ENCODE data around the gene INTS12.

DNA sequence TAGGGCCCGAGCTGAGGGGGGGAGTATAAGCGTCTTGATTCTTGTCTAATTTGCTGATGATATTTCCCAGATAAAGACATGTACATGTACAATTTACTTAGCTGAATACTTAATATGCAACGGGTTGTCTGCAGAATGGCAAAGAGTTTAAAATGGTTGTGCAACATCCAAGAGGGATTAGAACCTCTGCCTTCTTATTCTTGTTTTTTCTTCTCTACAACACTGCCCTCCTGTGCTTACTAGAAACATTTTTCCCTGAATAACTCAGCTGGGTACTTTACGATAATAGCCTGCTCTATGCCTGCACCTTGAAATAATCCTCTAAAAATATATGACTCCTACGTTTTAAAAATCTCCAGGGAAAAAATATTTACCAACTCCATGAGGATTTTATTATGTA lies 41.8 kb downstream of the INTS12 start:
- TF ChIP-seq, protein P1, sequence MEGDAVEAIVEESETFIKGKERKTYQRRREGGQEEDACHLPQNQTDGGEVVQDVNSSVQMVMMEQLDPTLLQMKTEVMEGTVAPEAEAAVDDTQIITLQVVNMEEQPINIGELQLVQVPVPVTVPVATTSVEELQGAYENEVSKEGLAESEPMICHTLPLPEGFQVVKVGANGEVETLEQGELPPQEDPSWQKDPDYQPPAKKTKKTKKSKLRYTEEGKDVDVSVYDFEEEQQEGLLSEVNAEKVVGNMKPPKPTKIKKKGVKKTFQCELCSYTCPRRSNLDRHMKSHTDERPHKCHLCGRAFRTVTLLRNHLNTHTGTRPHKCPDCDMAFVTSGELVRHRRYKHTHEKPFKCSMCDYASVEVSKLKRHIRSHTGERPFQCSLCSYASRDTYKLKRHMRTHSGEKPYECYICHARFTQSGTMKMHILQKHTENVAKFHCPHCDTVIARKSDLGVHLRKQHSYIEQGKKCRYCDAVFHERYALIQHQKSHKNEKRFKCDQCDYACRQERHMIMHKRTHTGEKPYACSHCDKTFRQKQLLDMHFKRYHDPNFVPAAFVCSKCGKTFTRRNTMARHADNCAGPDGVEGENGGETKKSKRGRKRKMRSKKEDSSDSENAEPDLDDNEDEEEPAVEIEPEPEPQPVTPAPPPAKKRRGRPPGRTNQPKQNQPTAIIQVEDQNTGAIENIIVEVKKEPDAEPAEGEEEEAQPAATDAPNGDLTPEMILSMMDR (IDR thresholded peaks at IDR 0.05): peak in 4 of 6 experiments; percentile 23 to 53 (median 28)
- TF ChIP-seq POLR2A (IDR thresholded peaks at IDR 0.05): no peak

Measured in esophagus squamous epithelium (tissue), 4 donors.